HL-60 (cell line): ENCODE measurements around the gene FOXJ3.

Source experiments
- DNase-seq, 2 experiments: peaks; one replicate each; pipeline ENCODE4 v3.0.0-alpha.2; 2010 to 2020; ENCODE audit warnings: low read depth in 1 of 2, low spot score in 1 of 2
- H3K27ac ChIP-seq: fragments of 250-450 bp; sonication (Bioruptor Pico); replicated peaks from 2 replicates; pipeline ENCODE4 v1.5.1; 2020; ENCODE audit warnings: mild to moderate bottlenecking, moderate library complexity
- H3K27me3 ChIP-seq: fragments of 250-450 bp; sonication (Bioruptor Pico); 2 replicates; pipeline ENCODE4 v1.5.1; 2021; ENCODE audit warnings: mild to moderate bottlenecking, moderate library complexity; ENCODE audit not compliant: insufficient read depth, poor library complexity, severe bottlenecking
- H3K4me3 ChIP-seq: replicated peaks from 2 replicates; pipeline ENCODE4 v1.5.1; 2011; ENCODE audit warnings: mild to moderate bottlenecking, control low read depth, low read length; ENCODE audit not compliant: insufficient read depth
- CTCF ChIP-seq: IDR thresholded peaks from one replicate; pipeline ENCODE4 v1.5.1; 2011; ENCODE audit warnings: low read length, control low read depth, inconsistent platforms; ENCODE audit not compliant: insufficient read depth
- GABPA ChIP-seq: IDR thresholded peaks from 2 replicates; pipeline ENCODE4 v1.6.1; 2012; ENCODE audit warnings: low read depth
- POLR2AphosphoS5 ChIP-seq: IDR thresholded peaks from 2 replicates; pipeline ENCODE4 v1.6.1; 2012; ENCODE audit warnings: low read depth
- REST ChIP-seq: IDR thresholded peaks from 2 replicates; pipeline ENCODE4 v1.6.1; 2012; ENCODE audit warnings: low read depth; ENCODE audit not compliant: insufficient replicate concordance
- SPI1 ChIP-seq: IDR thresholded peaks from 2 replicates; pipeline ENCODE4 v1.6.1; 2012; ENCODE audit warnings: low read depth, mild to moderate bottlenecking, borderline replicate concordance

Gene FOXJ3

GRCh38 chr1:42319128-42319851 lies 15.7 kb downstream of the FOXJ3 start:
- TF ChIP-seq CTCF (no peak), POLR2AphosphoS5 (no peak), REST (no peak), GABPA (no peak), SPI1 (no peak)
- no peak overlapping the region for H3K27ac ChIP-seq
- H3K4me3 ChIP-seq = no peak overlapping the region
- DNase-seq = no peak
- no peaks in the 10 kb centered on the region for H3K27me3 ChIP-seq

- TF ChIP-seq CTCF = no peak
- no peak for TF ChIP-seq SPI1
- no peak for TF ChIP-seq REST
- TF ChIP-seq GABPA = no peak
- no peak for TF ChIP-seq POLR2AphosphoS5
- H3K27ac ChIP-seq = no peak overlapping the region
- no peak overlapping the region for H3K4me3 ChIP-seq
- no peaks in the 10 kb centered on the region for H3K27me3 ChIP-seq
- DNase-seq = no peak
Observed at GRCh38 chr1:42318601-42319000, 16.4 kb downstream of the FOXJ3 start.

- Histone ChIP-seq H3K27ac (no peak overlapping the region), H3K27me3 (no peaks in the 10 kb centered on the region), H3K4me3 (no peak overlapping the region)
- TF ChIP-seq SPI1 (no peak), CTCF (no peak), POLR2AphosphoS5 (no peak), REST (no peak), GABPA (no peak)
- no peak for DNase-seq
Observed at GRCh38 chr1:42317308-42317707, 17.7 kb downstream of the FOXJ3 start.
